Type B pancreatic cell (in vitro differentiated cells): Measurements from ENCODE around the gene PDLIM4. TPM values are rescaled to one million over a fixed set of nuclear protein-coding genes. Genes with fewer than 3 reads are reported as not detected.

Experiments
- DNase-seq: peaks from one replicate; pipeline ENCODE4 v3.0.0; 2021; ENCODE audit warnings: mixed read lengths; ENCODE audit not compliant: unreplicated experiment; ENCODE audit errors: extremely low spot score
- H3K27ac Mint-ChIP-seq: 2 replicates; pipeline ENCODE4 v1.8.0; 2021; ENCODE audit warnings: mild to moderate bottlenecking, mixed read lengths
- H3K27me3 Mint-ChIP-seq: 2 replicates; pipeline ENCODE4 v1.8.0; 2021; ENCODE audit warnings: mixed read lengths
- H3K36me3 Mint-ChIP-seq: 2 replicates; pipeline ENCODE4 v1.8.0; 2021; ENCODE audit warnings: mixed read lengths
- H3K4me1 Mint-ChIP-seq: one replicate; pipeline ENCODE4 v1.8.0; 2021; ENCODE audit warnings: mixed read lengths; ENCODE audit not compliant: unreplicated experiment
- H3K4me3 Mint-ChIP-seq: 2 replicates; pipeline ENCODE4 v1.8.0; 2021; ENCODE audit warnings: mild to moderate bottlenecking, mixed read lengths
- H3K9me3 Mint-ChIP-seq: 2 replicates; pipeline ENCODE4 v1.8.0; 2021; ENCODE audit warnings: mixed read lengths
- CTCF ChIP-seq: fragments of 200-600 bp; sonication (generic); conservative IDR thresholded peaks from 2 replicates; pipeline ENCODE4 v1.5.0; 2021; ENCODE audit warnings: antibody characterized with exemption, mild to moderate bottlenecking
- total RNA-seq: library from RNA; stranded (reverse); gene quantifications from 2 replicates; pipeline ENCODE4 v1.2.1, GENCODE V29; 2021; ENCODE audit warnings: low replicate concordance

The PDLIM4 gene
- total RNA-seq, 1 donor from 2014 or later, result 43.8 TPM

- no peaks in the 10 kb centered on the region for H3K9me3 Mint-ChIP-seq
- H3K4me3 Mint-ChIP-seq, result no peak overlapping the region
- no peaks in the 10 kb centered on the region for H3K4me1 Mint-ChIP-seq
- peaks cover 10% of the 10 kb centered on the region for H3K36me3 Mint-ChIP-seq
- no peak overlapping the region for H3K27ac Mint-ChIP-seq
- no peaks in the 10 kb centered on the region for H3K27me3 Mint-ChIP-seq
- no peak for TF ChIP-seq CTCF
- no peak for DNase-seq
These were observed 38.1 kb upstream of the PDLIM4 start for GRCh38 chr5:132219289-132219970.

- no peak for DNase-seq
- TF ChIP-seq CTCF, result no peak
- Mint-ChIP-seq H3K36me3 (peaks cover 10% of the 10 kb centered on the region), H3K27me3 (no peaks in the 10 kb centered on the region), H3K4me3 (no peak overlapping the region), H3K27ac (no peak overlapping the region), H3K9me3 (no peaks in the 10 kb centered on the region), H3K4me1 (peaks cover 4% of the 10 kb centered on the region)
These were observed 37.5 kb upstream of the PDLIM4 start for GRCh38 chr5:132219981-132220380.

GRCh38 chr5:132220491-132220890 is 37.0 kb upstream of the PDLIM4 start:
- Mint-ChIP-seq H3K4me3 (no peak overlapping the region), H3K27ac (no peak overlapping the region), H3K4me1 (peaks cover 9% of the 10 kb centered on the region), H3K9me3 (no peaks in the 10 kb centered on the region), H3K27me3 (no peaks in the 10 kb centered on the region), H3K36me3 (peaks cover 10% of the 10 kb centered on the region)
- no peak for DNase-seq
- no peak for TF ChIP-seq CTCF

- TF ChIP-seq CTCF, result no peak
- Mint-ChIP-seq H3K9me3 (no peaks in the 10 kb centered on the region), H3K27me3 (no peaks in the 10 kb centered on the region), H3K4me3 (no peak overlapping the region), H3K4me1 (peaks cover 21% of the 10 kb centered on the region), H3K27ac (no peak overlapping the region), H3K36me3 (peaks cover 3% of the 10 kb centered on the region)
- no peak for DNase-seq
These were observed 35.5 kb upstream of the PDLIM4 start for GRCh38 chr5:132221781-132222648.

- no peaks in the 10 kb centered on the region for H3K9me3 Mint-ChIP-seq
- peaks cover 3% of the 10 kb centered on the region for H3K36me3 Mint-ChIP-seq
- H3K4me1 Mint-ChIP-seq, result peaks cover 23% of the 10 kb centered on the region
- no peak for TF ChIP-seq CTCF
- no peaks in the 10 kb centered on the region for H3K27me3 Mint-ChIP-seq
- DNase-seq, result no peak
- H3K27ac Mint-ChIP-seq, result no peak overlapping the region
- no peak overlapping the region for H3K4me3 Mint-ChIP-seq
These were observed 34.9 kb upstream of the PDLIM4 start for GRCh38 chr5:132222649-132223038.
